H9 (cell line): ENCODE results near the gene GALNT13. TPM values are rescaled to one million over a fixed set of nuclear protein-coding genes. Genes with fewer than 3 reads are reported as not detected.

Source experiments
- DNase-seq: peaks from one replicate; pipeline ENCODE4 v3.0.0-alpha.2; 2017
- H2AFZ ChIP-seq: one replicate; pipeline ENCODE4 v1.6.1; 2013; ENCODE audit warnings: mild to moderate bottlenecking, low read length, control low read depth, moderate library complexity
- H2AK5ac ChIP-seq: 2 replicates; pipeline ENCODE4 v1.6.1; 2013; ENCODE audit warnings: low read length, control low read depth, mixed read lengths; ENCODE audit not compliant: insufficient read length
- H2BK120ac ChIP-seq: one replicate; pipeline ENCODE4 v1.6.1; 2013; ENCODE audit warnings: low read depth, mild to moderate bottlenecking, low read length, control low read depth, inconsistent platforms; ENCODE audit not compliant: poor library complexity, severe bottlenecking
- H2BK12ac ChIP-seq: 2 replicates; pipeline ENCODE4 v1.6.1; 2013; ENCODE audit warnings: low read length, control low read depth, mixed read lengths, low read depth; ENCODE audit not compliant: insufficient read length
- H2BK15ac ChIP-seq: 2 replicates; pipeline ENCODE4 v1.6.1; 2013; ENCODE audit warnings: low read depth, low read length, control low read depth
- H2BK20ac ChIP-seq: one replicate; pipeline ENCODE4 v1.6.1; 2013; ENCODE audit warnings: low read depth, mild to moderate bottlenecking, low read length, control low read depth, inconsistent platforms; ENCODE audit not compliant: poor library complexity, severe bottlenecking
- H2BK5ac ChIP-seq: 2 replicates; pipeline ENCODE4 v1.6.1; 2013; ENCODE audit warnings: low read length, control low read depth, mixed read lengths; ENCODE audit not compliant: insufficient read length
- H3K14ac ChIP-seq: 2 replicates; pipeline ENCODE4 v1.6.1; 2013; ENCODE audit warnings: low read length, control low read depth; ENCODE audit not compliant: insufficient read depth
- H3K18ac ChIP-seq: 2 replicates; pipeline ENCODE4 v1.6.1; 2013; ENCODE audit warnings: low read depth, mild to moderate bottlenecking, mixed read lengths, low read length, control low read depth; ENCODE audit not compliant: insufficient read length
- H3K23ac ChIP-seq: 2 replicates; pipeline ENCODE4 v1.6.1; 2013; ENCODE audit warnings: low read length, control low read depth, mixed read lengths, low read depth; ENCODE audit not compliant: insufficient read length
- H3K23me2 ChIP-seq: 2 replicates; pipeline ENCODE4 v1.6.1; 2013; ENCODE audit warnings: low read depth, mild to moderate bottlenecking, mixed read lengths, low read length, control low read depth; ENCODE audit not compliant: insufficient read length, poor library complexity, severe bottlenecking
- H3K27ac ChIP-seq: 2 replicates; pipeline ENCODE4 v1.5.1; 2013; ENCODE audit warnings: low read length, control low read depth, mixed read lengths, low read depth; ENCODE audit not compliant: insufficient read length
- H3K27me3 ChIP-seq: 2 replicates; pipeline ENCODE4 v1.6.1; 2013; ENCODE audit warnings: low read length, control low read depth, inconsistent platforms; ENCODE audit not compliant: insufficient read depth
- H3K4ac ChIP-seq: 2 replicates; pipeline ENCODE4 v1.6.1; 2013; ENCODE audit warnings: low read depth, mild to moderate bottlenecking, control low read depth, inconsistent platforms, low read length, moderate library complexity
- H3K4me1 ChIP-seq: 2 replicates; pipeline ENCODE4 v1.6.1; 2013; ENCODE audit warnings: low read length, control low read depth, inconsistent platforms; ENCODE audit not compliant: insufficient read depth
- H3K4me2 ChIP-seq: 2 replicates; pipeline ENCODE4 v1.6.1; 2013; ENCODE audit warnings: low read length, control low read depth, mixed read lengths; ENCODE audit not compliant: insufficient read length, insufficient read depth
- H3K56ac ChIP-seq: 2 replicates; pipeline ENCODE4 v1.6.1; 2013; ENCODE audit warnings: low read depth, mild to moderate bottlenecking, mixed read lengths, low read length, control low read depth; ENCODE audit not compliant: insufficient read length
- H3K79me1 ChIP-seq: 2 replicates; pipeline ENCODE4 v1.6.1; 2013; ENCODE audit warnings: low read depth, mild to moderate bottlenecking, moderate library complexity, low read length, control low read depth, inconsistent platforms; ENCODE audit not compliant: insufficient read depth, poor library complexity, severe bottlenecking
- H3K79me2 ChIP-seq: 2 replicates; pipeline ENCODE4 v1.6.1; 2013; ENCODE audit warnings: low read length, control low read depth, inconsistent platforms; ENCODE audit not compliant: insufficient read depth
- H3K9ac ChIP-seq: 2 replicates; pipeline ENCODE4 v1.6.1; 2013; ENCODE audit warnings: low read length, control low read depth, mixed read lengths; ENCODE audit not compliant: insufficient read length; ENCODE audit errors: extremely low read depth
- H3K9me3 ChIP-seq: one replicate; pipeline ENCODE4 v1.6.1; 2013; ENCODE audit warnings: low read depth, low read length, inconsistent platforms; ENCODE audit not compliant: control insufficient read depth
- H3T11ph ChIP-seq: one replicate; pipeline ENCODE4 v1.6.1; 2013; ENCODE audit warnings: mild to moderate bottlenecking, low read length, control low read depth, inconsistent platforms
- H4K20me1 ChIP-seq: one replicate; pipeline ENCODE4 v1.6.1; 2013; ENCODE audit not compliant: control insufficient read depth, insufficient read length, insufficient read depth
- H4K5ac ChIP-seq: 2 replicates; pipeline ENCODE4 v1.6.1; 2013; ENCODE audit warnings: low read depth, mild to moderate bottlenecking, mixed read lengths, low read length, control low read depth; ENCODE audit not compliant: insufficient read length
- H4K8ac ChIP-seq: replicated peaks from 2 replicates; pipeline ENCODE4 v1.6.1; 2013; ENCODE audit warnings: low read length, control low read depth, mixed read lengths, low read depth; ENCODE audit not compliant: insufficient read length
- H4K91ac ChIP-seq: 2 replicates; pipeline ENCODE4 v1.6.1; 2013; ENCODE audit warnings: low read depth, mild to moderate bottlenecking, moderate library complexity, mixed read lengths, low read length, control low read depth; ENCODE audit not compliant: insufficient read length
- H3K27ac Mint-ChIP-seq, 3 experiments: 2 replicates in 2 of 3; 3 replicates in 1 of 3; pipeline ENCODE4 v1.8.0; 2020 to 2021; ENCODE audit warnings: mixed read lengths in 3 of 3, mild to moderate bottlenecking in 1 of 3, moderate library complexity in 1 of 3
- H3K27me3 Mint-ChIP-seq: 2 replicates; pipeline ENCODE4 v1.8.0; 2021; ENCODE audit warnings: low read depth, mild to moderate bottlenecking, moderate library complexity, mixed read lengths
- H3K36me3 Mint-ChIP-seq, 3 experiments: 2 replicates in 2 of 3; 3 replicates in 1 of 3; pipeline ENCODE4 v1.8.0; 2020 to 2021; ENCODE audit warnings: low read depth in 3 of 3, mixed read lengths in 3 of 3; ENCODE audit not compliant: insufficient read depth in 1 of 3
- H3K4me1 Mint-ChIP-seq, 2 experiments: 2 replicates each; pipeline ENCODE4 v1.8.0; 2020; ENCODE audit warnings: mixed read lengths in 2 of 2
- H3K4me3 Mint-ChIP-seq, 2 experiments: 2 replicates in 1 of 2; 3 replicates in 1 of 2; pipeline ENCODE4 v1.8.0; 2020 to 2021; ENCODE audit warnings: mild to moderate bottlenecking in 2 of 2, mixed read lengths in 2 of 2, moderate library complexity in 1 of 2
- H3K9me3 Mint-ChIP-seq, 2 experiments: 2 replicates in 1 of 2; 3 replicates in 1 of 2; pipeline ENCODE4 v1.8.0; 2020; ENCODE audit warnings: mild to moderate bottlenecking in 2 of 2, mixed read lengths in 2 of 2, moderate library complexity in 1 of 2
- CTCF ChIP-seq: fragments of 200-600 bp; sonication (generic); conservative IDR thresholded peaks from 3 replicates; pipeline ENCODE4 v1.8.0; 2021; ENCODE audit warnings: antibody characterized with exemption, mild to moderate bottlenecking
- WGBS: extraction: QIAGEN DNeasy Blood & Tissue Kit; methylation state at CpG from one replicate; pipeline ENCODE4 v1.1.7; 2013; ENCODE audit warnings: missing lambda C conversion rate, low lambda C conversion rate, mixed read lengths; ENCODE audit not compliant: insufficient read length; ENCODE audit errors: extremely low coverage; 5-methylcytosine and 5-hydroxymethylcytosine counted together
- total RNA-seq: library from RNA; stranded (reverse); gene quantifications from 2 replicates; pipeline ENCODE4 v1.2.1, GENCODE V29; 2021

GALNT13 gene
- total RNA-seq, 1 experiment from 2014 or later, result 6.6 TPM

- H3K79me2 ChIP-seq, result no peaks in the 10 kb centered on the region
- no peak overlapping the region for H3K56ac ChIP-seq
- H3K23ac ChIP-seq, result no peak overlapping the region
- Mint-ChIP-seq H3K9me3 (peaks cover 5 to 14% of the 10 kb centered on the region in 2 experiments; a peak in 4 of 5 replicates), H3K4me3 (no peak overlapping the region), H3K27me3 (no peaks in the 10 kb centered on the region; the same call in 1 of the 2 replicates), H3K27ac (peak overlapping the region in 1 of 3 experiments; percentile 41; a peak in 2 of 7 replicates), H3K4me1 (0 out of 4 replicates have a peak, but pooled peaks cover 0 to 2% of the 10 kb centered on the region in 2 experiments), H3K36me3 (peaks cover 0 to 13% (median 5%) of the 10 kb centered on the region in 3 experiments; a peak in 3 of 7 replicates)
- no peak overlapping the region for H2AK5ac ChIP-seq
- no peaks in the 10 kb centered on the region for H3K4me1 ChIP-seq
- H3K23me2 ChIP-seq, result no peaks in the 10 kb centered on the region
- H4K91ac ChIP-seq, result no peak overlapping the region
- H2BK5ac ChIP-seq, result no peak overlapping the region
- no peaks in the 10 kb centered on the region for H4K20me1 ChIP-seq
- no peaks in the 10 kb centered on the region for H3K27me3 ChIP-seq
- H4K8ac ChIP-seq, result no peak overlapping the region
- no peaks in the 10 kb centered on the region for H3K79me1 ChIP-seq
- H3T11ph ChIP-seq, result no peak overlapping the region
- no peak overlapping the region for H4K5ac ChIP-seq
- H3K4me2 ChIP-seq, result no peak overlapping the region
- no peak overlapping the region for H3K27ac ChIP-seq
- H3K14ac ChIP-seq, result no peak overlapping the region
- TF ChIP-seq CTCF, result no peak
- no peak for DNase-seq
- no peak overlapping the region for H2BK15ac ChIP-seq
- H2BK20ac ChIP-seq, result no peak overlapping the region
- no peak overlapping the region for H2BK12ac ChIP-seq
- H3K4ac ChIP-seq, result no peak overlapping the region
- no CpG with 5 or more reads among the region's 2 CpGs for WGBS
- H3K9ac ChIP-seq, result no peak overlapping the region
- H3K18ac ChIP-seq, result no peak overlapping the region
- H2BK120ac ChIP-seq, result no peak overlapping the region
- no peaks in the 10 kb centered on the region for H3K9me3 ChIP-seq
- no peak overlapping the region for H2AFZ ChIP-seq
Observed at GRCh38 chr2:154158101-154158500, 286.4 kb downstream of the GALNT13 start.
